ENCODE results near the gene RTP5.
"Not testable (repeated sequence)": the region's sequence is repeated elsewhere in the genome, so short reads cannot be mapped to it uniquely, and the experiment has no call there.

The RTP5 gene

DNA sequence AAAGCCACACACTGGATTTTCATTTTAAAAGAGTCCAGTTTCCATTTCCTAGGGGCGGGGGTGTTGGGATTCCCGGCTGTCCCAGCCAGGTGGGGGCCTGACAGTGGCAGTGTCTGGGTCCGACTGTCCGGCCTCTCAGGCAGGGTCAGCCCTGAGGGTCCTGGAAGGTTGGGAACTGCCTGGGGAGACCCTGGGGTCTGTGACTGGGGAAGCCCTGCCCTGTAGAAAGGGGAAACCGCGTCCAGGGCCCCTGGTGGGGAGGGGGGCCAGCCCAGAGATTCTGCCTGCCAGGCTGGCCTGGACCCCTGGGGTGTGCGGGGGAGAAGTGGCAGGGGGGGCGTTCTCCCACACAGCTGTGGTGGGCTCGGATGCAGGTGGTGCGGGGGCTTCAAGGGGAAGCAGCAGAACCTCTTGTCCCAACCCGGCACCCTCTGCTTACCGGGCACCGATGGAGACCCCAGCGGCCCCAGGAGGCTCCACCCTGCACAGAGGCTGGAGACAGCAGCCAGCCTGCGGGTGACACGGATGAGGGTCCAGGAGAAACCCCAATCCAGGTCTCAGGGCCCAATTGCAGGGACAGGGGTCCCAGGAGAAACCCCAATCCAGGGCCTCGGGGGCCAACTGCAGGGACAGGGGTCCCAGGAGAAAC lies 4.9 kb downstream of the RTP5 start:
- Histone ChIP-seq H3K9ac (ENCODE audit: low read depth, low read length) (no peak overlapping the region), H3K4me1 (ENCODE audit: insufficient read depth, low read length) (peaks cover 29% of the 10 kb centered on the region), H3K27ac (ENCODE audit: low read length) (no peak overlapping the region), H3K79me2 (ENCODE audit: insufficient read depth, low read length) (no peaks in the 10 kb centered on the region), H3K4me2 (ENCODE audit: insufficient read depth, low read length) (no peak overlapping the region), H2AFZ (ENCODE audit: low read depth, low read length) (no peak overlapping the region), H4K20me1 (ENCODE audit: insufficient read depth, low read length) (peaks cover 4% of the 10 kb centered on the region; the same call in 1 of the 2 replicates), H3K4me3 (ENCODE audit: low read depth in 1 of 2, low read length in 2 of 2) (no peak overlapping the region), H3K27me3 (ENCODE audit: insufficient read depth, low read length, poor library complexity) (no peaks in the 10 kb centered on the region), H3K9me3 (ENCODE audit: insufficient read depth, low read length, severe bottlenecking) (no peaks in the 10 kb centered on the region), H3K36me3 (ENCODE audit: insufficient read depth, low read length) (no peaks in the 10 kb centered on the region)
- ATAC-seq (ENCODE audit: insufficient read depth, low read depth), result no peak
- no peak for DNase-seq
- TF ChIP-seq EZH2 (IDR thresholded peaks at IDR 0.05; ENCODE audit: borderline replicate concordance, low read depth, low read length, severe bottlenecking), result no peak
- TF ChIP-seq, protein P1, sequence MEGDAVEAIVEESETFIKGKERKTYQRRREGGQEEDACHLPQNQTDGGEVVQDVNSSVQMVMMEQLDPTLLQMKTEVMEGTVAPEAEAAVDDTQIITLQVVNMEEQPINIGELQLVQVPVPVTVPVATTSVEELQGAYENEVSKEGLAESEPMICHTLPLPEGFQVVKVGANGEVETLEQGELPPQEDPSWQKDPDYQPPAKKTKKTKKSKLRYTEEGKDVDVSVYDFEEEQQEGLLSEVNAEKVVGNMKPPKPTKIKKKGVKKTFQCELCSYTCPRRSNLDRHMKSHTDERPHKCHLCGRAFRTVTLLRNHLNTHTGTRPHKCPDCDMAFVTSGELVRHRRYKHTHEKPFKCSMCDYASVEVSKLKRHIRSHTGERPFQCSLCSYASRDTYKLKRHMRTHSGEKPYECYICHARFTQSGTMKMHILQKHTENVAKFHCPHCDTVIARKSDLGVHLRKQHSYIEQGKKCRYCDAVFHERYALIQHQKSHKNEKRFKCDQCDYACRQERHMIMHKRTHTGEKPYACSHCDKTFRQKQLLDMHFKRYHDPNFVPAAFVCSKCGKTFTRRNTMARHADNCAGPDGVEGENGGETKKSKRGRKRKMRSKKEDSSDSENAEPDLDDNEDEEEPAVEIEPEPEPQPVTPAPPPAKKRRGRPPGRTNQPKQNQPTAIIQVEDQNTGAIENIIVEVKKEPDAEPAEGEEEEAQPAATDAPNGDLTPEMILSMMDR (IDR thresholded peaks at IDR 0.05; ENCODE audit: borderline replicate concordance, extremely low read depth, low read length, poor library complexity, severe bottlenecking), result no peak

DNA sequence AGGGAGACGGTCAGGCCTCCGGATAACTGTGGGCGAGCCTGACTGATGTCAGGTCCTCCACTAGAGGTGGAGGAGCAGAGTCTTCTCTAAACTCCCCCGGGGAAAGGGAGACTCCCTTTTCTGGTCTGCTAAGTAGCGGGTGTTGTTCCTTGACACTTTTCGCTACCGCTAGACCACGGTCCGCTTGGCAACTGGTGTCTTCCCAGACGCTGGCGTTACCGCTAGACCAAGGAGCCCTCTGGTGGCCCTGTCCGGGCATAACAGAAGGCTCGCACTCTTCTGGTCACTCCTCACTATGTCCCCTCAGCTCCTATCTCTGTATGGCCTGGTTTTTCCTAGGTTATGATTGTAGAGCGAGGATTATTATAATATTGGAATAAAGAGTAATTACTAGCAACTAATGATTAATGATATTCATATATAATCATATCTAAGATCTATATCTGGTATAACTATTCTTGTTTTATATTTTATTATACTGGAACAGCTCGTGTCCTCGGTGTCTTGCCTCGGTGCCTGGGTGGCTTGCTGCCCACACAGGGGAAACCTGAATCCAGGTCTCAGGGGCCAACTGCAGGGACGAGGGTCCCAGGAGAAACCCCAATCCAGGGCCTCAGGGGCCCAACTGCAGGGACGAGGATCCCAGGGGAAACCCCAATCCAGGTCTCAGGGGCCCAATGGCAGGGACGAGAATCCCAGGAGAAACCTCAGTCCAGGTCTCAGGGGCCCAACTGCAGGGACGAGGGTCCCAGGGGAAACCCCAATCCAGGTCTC lies 6.4 kb downstream of the RTP5 start:
- H3K4me3 ChIP-seq (ENCODE audit: low read depth in 1 of 2, low read length in 2 of 2); H3K79me2 ChIP-seq (ENCODE audit: insufficient read depth, low read length); H3K27me3 ChIP-seq (ENCODE audit: insufficient read depth, low read length, poor library complexity); ATAC-seq (ENCODE audit: insufficient read depth, low read depth); H3K36me3 ChIP-seq (ENCODE audit: insufficient read depth, low read length); H4K20me1 ChIP-seq (ENCODE audit: insufficient read depth, low read length); H3K4me2 ChIP-seq (ENCODE audit: insufficient read depth, low read length); H3K9ac ChIP-seq (ENCODE audit: low read depth, low read length); H3K9me3 ChIP-seq (ENCODE audit: insufficient read depth, low read length, severe bottlenecking); H3K27ac ChIP-seq (ENCODE audit: low read length); DNase-seq; H2AFZ ChIP-seq (ENCODE audit: low read depth, low read length): not testable (repeated sequence)
- peaks cover 20% of the 10 kb centered on the region for H3K4me1 ChIP-seq (ENCODE audit: insufficient read depth, low read length)
- TF ChIP-seq, protein P1 (IDR thresholded peaks at IDR 0.05; ENCODE audit: borderline replicate concordance, extremely low read depth, low read length, poor library complexity, severe bottlenecking), result peak; percentile 11

DNA sequence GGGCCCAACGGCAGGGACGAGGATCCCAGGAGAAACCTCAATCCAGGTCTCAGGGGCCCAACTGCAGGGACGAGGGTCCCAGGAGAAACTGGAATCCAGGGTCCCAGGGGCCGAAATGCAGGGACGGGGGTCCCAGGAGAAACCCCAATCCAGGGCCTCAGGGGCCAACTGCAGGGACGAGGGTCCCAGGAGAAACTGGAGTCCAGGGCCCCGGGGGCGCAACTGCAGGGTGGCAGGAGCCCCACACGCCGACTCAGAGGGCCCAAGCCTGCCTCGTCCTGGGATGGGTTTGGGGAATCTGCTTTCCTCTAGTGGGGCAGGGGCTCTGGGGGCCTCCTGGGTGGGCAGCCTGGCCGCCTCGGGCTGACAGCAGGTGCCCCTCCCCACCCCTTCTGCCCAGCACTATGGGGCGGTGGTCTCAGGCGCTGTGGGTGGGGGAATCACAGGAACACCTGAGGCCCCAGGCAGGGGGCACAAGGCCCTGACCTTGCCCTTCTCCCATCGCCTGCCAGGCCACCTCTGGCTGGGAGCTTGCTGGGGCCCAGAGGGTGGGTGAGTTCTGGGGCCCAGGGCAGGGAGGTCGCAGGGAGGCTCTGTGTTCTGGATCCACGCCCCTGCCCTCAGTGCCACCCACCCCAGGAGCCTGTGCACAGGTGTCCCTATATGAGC lies 7.1 kb downstream of the RTP5 start:
- Histone ChIP-seq H3K79me2 (ENCODE audit: insufficient read depth, low read length) (no peaks in the 10 kb centered on the region), H2AFZ (ENCODE audit: low read depth, low read length) (no peak overlapping the region), H3K4me1 (ENCODE audit: insufficient read depth, low read length) (peaks cover 19% of the 10 kb centered on the region), H3K27ac (ENCODE audit: low read length) (no peak overlapping the region), H3K27me3 (ENCODE audit: insufficient read depth, low read length, poor library complexity) (no peaks in the 10 kb centered on the region), H3K9ac (ENCODE audit: low read depth, low read length) (no peak overlapping the region), H3K4me3 (ENCODE audit: low read depth in 1 of 2, low read length in 2 of 2) (no peak overlapping the region), H4K20me1 (ENCODE audit: insufficient read depth, low read length) (no peaks in the 10 kb centered on the region; the same call in 1 of the 2 replicates), H3K4me2 (ENCODE audit: insufficient read depth, low read length) (no peak overlapping the region), H3K9me3 (ENCODE audit: insufficient read depth, low read length, severe bottlenecking) (no peaks in the 10 kb centered on the region), H3K36me3 (ENCODE audit: insufficient read depth, low read length) (no peaks in the 10 kb centered on the region)
- DNase-seq, result no peak
- ATAC-seq (ENCODE audit: insufficient read depth, low read depth), result no peak
- TF ChIP-seq EZH2 (IDR thresholded peaks at IDR 0.05; ENCODE audit: borderline replicate concordance, low read depth, low read length, severe bottlenecking), result no peak
- TF ChIP-seq, protein P1 (IDR thresholded peaks at IDR 0.05; ENCODE audit: borderline replicate concordance, extremely low read depth, low read length, poor library complexity, severe bottlenecking), result no peak
